SW 1271 (cell line): ENCODE data around the gene ABCA13.
"Not testable (repeated sequence)": the region's sequence is repeated elsewhere in the genome, so short reads cannot be mapped to it uniquely, and the experiment has no call there.

ENCODE experiments used
- DNase-seq, 2 experiments: peaks; one replicate each; lab custom pipeline; 2025; lab: John Stamatoyannopoulos, UW

ABCA13 gene

GRCh38 chr7:48173756-48174382 is 2.6 kb downstream of the ABCA13 start:
- no peak for DNase-seq

DNA sequence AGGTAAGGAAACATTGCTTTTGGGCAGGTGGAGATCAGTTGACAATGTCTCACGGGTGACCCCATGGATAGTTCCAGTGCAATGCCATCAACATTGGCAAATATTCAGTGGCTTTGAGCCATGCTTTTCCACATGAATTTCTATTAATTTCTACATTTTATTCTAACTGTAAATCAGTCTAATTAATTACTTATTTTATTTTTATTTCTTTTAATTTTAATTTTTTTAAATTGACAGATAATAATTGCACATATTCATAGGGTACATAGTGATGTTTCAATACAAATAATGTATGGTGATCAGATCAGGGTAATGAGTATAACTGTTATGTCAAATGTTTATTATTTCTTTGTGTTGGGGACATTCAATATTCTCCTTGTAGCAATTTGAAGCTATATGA is 3.8 kb downstream of the ABCA13 start:
- no peak for DNase-seq

GRCh38 chr7:48176356-48176893 is 5.2 kb downstream of the ABCA13 start:
- no peak for DNase-seq

DNA sequence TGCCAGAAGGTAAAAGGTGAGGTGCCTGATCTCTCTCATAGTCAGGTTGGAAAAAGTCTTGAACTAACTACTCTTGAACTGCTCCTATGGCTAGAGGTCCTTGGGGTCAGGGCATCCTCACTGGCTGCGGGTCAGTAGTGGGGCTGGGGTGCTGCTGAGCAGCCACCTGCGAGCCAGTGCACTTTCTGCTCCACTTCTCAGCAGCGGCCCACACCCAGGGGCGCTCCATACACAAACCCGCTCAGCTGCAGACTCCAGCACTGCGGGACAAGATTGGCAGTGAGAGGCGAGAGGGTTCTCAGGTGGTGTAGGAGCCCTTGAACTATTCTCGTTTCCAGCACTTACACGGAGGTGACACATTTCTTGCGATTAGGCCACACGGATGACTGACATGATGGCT is 6.0 kb downstream of the ABCA13 start:
- no peak for DNase-seq

- DNase-seq: no peak
Observed at GRCh38 chr7:48179496-48180030, 8.3 kb downstream of the ABCA13 start.

DNA sequence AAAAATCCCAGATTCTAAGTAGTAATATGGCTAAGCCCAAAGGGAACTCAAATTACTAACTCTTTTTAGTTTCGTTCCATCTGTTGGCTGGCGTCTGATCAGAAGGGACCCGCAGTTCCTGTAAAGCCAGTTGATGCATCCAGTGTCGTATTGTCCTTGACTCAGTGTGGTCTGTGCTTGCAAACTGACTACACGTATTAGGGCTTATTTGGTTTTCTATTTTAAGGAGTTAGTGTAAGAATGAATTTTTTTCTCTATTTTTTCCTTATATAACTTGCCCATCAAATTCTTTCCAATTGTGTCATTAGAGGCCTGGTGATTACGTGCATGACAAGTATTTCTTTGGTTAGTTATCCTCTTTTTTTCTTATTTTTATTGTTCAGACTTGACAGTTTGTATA is 9.7 kb downstream of the ABCA13 start:
- no peak for DNase-seq

DNA sequence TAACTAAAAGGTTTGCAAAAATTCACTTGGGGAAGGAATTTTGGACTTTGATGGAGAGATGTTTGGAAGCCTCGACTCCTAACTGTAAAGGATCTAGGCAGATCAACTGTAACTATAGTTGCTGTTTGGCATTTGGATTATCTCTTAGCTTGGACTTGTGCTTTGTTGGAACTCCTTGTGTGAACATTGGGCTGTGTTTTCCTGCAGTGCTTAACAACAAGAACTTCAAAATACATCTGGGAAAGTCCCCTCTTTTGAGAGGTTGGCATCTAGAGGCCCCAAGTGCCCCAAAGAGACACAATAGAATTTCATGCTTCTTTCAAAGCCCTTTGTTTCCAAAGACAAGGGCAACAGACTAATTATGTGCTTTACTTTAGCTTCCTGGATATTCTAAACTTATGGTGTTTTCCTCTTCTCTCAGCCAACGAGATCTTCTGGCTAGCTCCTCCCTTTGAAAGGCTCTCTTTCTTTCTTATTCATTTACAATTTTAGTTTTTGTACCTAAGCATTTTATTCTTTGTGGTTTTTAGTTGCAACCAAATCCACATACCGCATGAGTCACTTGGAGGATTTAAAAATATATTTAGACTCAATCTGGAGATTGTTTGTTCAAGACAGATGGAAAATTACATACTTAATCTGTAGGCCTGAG is 11.6 kb downstream of the ABCA13 start:
- DNase-seq: no peak

- DNase-seq: no peak
Observed at GRCh38 chr7:48183370-48183743, 12.1 kb downstream of the ABCA13 start.

DNA sequence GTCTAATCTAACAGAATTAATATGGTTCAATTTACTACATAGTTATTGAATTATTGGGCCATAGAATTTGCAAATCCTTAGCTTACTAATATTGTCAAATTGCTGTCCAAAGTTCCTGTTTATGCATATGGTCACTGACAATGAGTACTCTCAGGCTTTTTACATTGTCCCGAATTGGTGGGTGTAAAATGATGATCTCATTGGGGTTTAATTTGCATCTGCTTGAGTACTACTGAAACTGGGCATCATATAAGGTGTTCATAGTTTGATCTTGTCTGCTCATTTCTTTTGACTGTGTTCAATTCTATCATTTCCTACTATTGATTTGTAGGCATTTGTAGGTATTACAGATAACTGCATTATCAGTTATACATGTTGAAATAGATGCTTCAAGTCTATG is 12.7 kb downstream of the ABCA13 start:
- DNase-seq: no peak

DNA sequence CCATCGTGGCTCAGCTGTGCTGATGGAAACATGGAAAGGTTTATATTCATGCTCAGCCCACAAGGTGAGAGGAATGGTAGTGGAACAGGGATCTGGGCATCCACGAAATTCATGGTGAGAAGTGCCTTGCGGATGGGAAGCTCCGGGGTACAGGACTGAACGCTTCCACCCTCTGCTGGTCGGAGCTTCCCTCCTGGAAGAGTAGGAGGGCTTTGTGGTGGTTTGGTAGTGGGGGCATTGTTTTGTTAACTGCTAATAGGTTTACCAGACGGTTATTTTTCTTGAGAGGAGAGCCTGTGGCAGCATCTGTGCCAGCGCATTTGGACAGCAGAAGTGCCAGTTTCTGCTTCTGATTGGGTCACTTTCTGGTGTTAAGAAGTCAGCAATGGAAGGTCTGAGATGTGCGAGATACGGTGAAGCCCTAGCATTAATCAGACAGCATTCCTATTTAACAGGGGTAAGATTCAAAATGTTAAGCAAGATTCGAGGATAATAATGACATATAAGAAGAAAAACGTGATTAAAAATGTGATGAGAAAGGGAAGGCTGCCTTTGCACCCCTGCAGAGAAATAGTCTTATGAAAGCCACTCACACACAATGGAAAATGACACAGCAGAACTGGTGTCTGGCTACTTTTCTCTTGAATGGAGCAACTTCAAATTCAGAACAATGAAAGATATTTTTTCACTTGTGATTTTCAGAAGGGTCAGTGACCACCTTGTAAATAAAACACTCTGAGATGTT is 17.7 kb downstream of the ABCA13 start:
- no peak for DNase-seq

DNA sequence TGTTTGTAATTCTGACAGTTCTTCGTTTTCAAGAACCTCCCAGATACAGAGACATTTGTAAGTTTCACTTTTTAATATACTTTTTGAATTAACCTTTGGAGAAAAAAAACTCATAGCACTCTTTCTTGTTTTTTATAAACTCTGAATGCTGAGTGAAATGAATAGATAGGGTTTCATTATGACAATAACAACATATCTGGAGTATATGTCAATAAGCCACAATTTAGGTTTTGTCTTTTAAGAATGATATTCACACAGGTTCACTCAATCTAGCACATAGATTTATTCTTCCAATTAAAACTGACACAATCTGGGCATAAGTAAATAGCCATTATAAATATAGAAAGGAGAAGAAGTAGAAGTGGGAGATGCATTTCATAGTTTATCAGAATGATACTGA is 21.7 kb downstream of the ABCA13 start:
- DNase-seq: no peak

- no peak for DNase-seq
Observed at GRCh38 chr7:48193421-48193820, 22.2 kb downstream of the ABCA13 start.

DNA sequence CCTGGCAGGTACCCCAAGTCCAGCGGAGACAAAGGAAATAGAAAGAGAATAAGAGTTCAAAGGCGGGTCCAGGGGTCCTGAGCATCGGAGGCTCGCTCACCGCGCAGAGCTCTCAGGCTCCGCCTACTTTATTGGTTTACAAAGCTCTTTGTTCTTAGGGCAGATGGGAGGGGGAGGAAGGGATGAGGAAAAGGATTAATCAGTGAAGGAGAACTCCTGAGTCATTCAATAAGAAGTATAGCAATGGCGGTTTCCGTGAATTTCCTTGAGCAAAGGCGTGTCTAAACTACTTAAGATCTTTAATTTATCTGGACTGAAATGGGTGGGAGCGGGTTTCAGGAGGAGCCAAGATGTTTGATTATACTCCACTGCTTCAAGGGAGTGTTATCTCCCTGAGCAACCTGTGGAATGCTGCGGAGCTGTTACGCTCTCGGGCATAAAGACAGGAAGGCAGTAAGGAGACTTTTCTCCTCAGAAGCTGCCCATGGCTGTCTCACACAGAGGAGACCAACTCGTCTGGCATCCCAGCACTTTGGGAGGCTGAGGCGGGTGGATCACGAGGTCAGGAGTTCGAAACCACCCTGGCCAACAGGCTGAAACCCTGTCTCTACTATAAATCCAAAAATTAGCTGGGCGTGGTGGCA is 29.8 kb downstream of the ABCA13 start:
- not testable (repeated sequence) for DNase-seq

DNA sequence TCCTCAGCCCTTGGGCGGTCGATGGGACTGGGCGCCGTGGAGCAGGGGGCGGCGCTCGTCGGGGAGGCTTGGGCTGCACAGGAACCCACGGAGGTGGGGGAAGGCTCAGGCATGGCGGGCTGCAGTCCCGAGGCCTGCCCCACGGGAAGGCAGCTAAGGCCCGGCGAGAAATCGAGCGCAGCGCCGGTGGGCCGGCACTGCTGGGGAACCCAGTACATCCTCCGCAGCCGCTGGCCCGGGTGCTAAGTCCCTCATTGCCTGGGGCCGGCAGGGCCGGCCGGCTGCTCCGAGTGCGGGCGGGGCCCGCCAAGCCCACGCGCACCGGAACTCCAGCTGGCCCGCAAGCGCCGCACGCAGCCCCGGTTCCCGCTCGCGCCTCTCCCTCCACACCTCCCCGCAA is 31.7 kb downstream of the ABCA13 start:
- not testable (repeated sequence) for DNase-seq

GRCh38 chr7:48207155-48207675 is 36.0 kb downstream of the ABCA13 start:
- no peak for DNase-seq

DNA sequence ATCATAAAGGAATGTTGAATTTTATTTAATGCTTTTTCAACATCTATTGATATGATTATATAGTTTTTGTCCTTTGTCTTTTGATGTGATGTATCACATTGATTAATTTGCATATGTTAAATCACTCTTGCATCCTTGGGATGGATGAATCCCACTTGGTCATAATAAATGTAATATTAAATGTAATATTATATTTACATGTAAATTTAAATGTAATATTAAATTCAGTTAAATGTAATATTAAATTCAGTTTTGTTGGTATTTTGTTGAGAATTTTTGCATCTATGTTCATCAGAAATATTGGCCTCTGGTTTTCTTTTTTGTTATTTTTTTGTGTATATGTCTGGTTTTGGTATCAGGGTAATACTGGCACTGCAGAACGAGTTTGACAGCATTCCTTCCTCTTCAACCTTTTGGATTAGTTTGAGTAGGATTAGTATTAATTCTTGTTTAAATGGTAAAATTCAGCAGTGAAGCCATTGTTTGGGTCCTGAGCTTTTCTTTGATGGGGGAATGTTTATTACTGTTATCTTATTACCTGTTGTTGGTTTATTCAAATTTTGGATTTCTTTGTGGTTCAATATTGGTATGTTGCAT is 37.8 kb downstream of the ABCA13 start:
- no peak for DNase-seq

DNA sequence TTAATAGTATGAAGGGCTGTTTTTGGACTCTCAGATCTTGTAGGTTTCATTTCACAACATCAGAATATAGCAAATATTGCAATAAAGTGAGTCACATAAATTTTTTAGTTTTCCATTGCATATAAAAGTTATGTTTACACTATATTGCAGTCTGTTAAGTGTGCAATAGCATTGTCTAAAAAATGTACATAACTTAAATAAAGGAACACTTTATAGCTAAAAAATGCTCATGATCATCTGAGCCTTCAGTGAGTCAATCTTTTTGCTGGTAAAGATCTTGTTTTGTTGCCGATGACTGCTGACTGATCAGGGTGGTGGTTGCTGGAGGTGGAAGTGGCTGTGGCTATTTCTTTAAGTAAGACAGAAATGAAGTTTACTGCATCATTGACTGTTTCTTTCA is 42.0 kb downstream of the ABCA13 start:
- DNase-seq: no peak

GRCh38 chr7:48217266-48217665 is 46.0 kb downstream of the ABCA13 start:
- DNase-seq: no peak

DNA sequence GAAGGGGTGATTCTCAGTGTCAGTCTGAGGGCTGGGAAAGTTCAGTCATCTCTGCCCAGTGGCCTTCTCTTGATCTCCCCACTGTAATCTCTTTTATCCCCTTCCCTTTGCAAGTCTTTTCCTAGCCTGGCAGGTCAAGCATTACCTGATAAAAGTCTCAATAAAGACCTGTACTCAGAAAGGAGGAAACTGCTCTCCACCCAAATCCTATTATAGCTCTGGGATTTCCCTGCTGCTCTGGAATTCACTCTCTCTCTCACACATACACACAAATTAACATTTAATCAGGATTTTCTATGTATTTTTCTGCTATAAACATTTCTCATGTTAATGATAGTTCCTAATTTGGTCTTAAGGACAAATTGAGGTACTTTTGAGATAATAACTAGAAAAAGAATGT is 46.5 kb downstream of the ABCA13 start:
- DNase-seq: no peak

GRCh38 chr7:48224042-48224441 is 52.8 kb downstream of the ABCA13 start:
- DNase-seq: no peak

GRCh38 chr7:48225101-48225500 is 53.8 kb downstream of the ABCA13 start:
- no peak for DNase-seq

DNA sequence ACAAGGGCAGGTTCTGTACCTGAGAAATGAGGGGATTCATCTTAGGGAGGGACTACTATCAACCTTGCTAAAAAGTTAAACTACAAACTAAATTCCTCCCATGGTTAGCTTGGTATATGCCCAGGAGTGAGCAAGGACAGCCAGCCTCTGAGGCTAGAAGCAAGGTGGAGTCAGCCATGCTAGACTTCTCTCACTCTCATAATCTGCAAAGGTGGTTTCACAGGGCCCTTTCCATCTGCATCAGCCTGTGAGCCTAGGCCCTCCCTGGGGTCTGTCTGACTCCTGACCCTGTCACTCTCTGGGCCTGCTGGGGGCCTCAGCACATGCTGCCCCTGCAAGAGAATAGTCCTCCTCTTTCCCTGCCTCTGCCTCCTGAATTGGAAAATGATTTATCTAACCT is 66.1 kb downstream of the ABCA13 start:
- DNase-seq: no peak
